Fibroblast of lung (primary cell): ENCODE measurements around the gene DMRTC2. TPM values are rescaled to one million over a fixed set of nuclear protein-coding genes. Genes with fewer than 3 reads are reported as not detected.

ENCODE experiments used
- DNase-seq, 2 donors: peaks; one replicate each; pipeline versions ENCODE4 v3.0.0 to v3.0.0-alpha.2; 2010; ENCODE audit warnings: low read depth in 2 of 2
- H2AFZ ChIP-seq: 2 replicates; pipeline ENCODE4 v1.5.1; 2012; ENCODE audit warnings: low read length, control low read depth, inconsistent platforms
- H3K27ac ChIP-seq: 2 replicates; pipeline ENCODE4 v1.5.1; 2011; ENCODE audit warnings: low read length, control low read depth; ENCODE audit not compliant: insufficient read depth
- H3K27me3 ChIP-seq: 2 replicates; pipeline ENCODE4 v1.5.1; 2011; ENCODE audit warnings: mild to moderate bottlenecking, low read length; ENCODE audit not compliant: control insufficient read depth, insufficient read depth
- H3K36me3 ChIP-seq: 2 replicates; pipeline ENCODE4 v1.5.1; 2011; ENCODE audit warnings: low read length; ENCODE audit not compliant: control insufficient read depth, insufficient read depth
- H3K4me1 ChIP-seq: 2 replicates; pipeline ENCODE4 v1.5.1; 2011; ENCODE audit warnings: low read length; ENCODE audit not compliant: control insufficient read depth, insufficient read depth; ENCODE audit errors: extremely low read depth
- H3K4me2 ChIP-seq: 2 replicates; pipeline ENCODE4 v1.5.1; 2011; ENCODE audit warnings: low read length, control low read depth; ENCODE audit not compliant: insufficient read depth; ENCODE audit errors: extremely low read depth
- H3K4me3 ChIP-seq, 4 experiments: fragments of 200-600 bp in 1 of 4; sonication (generic) in 1 of 4; replicated peaks in 1 of 4; 2 replicates each; pipeline ENCODE4 v1.5.1; 2011 to 2016; ENCODE audit warnings: low read length in 4 of 4, low read depth in 3 of 4, mild to moderate bottlenecking in 3 of 4, control low read depth in 2 of 4, inconsistent platforms in 1 of 4, mixed read lengths in 1 of 4; ENCODE audit not compliant: insufficient read depth in 1 of 4; ENCODE audit errors: control extremely low read depth in 1 of 4
- H3K79me2 ChIP-seq: 2 replicates; pipeline ENCODE4 v1.5.1; 2012; ENCODE audit warnings: mild to moderate bottlenecking, low read length, inconsistent platforms; ENCODE audit not compliant: control insufficient read depth, insufficient read depth
- H3K9ac ChIP-seq: 2 replicates; pipeline ENCODE4 v1.5.1; 2011; ENCODE audit warnings: mild to moderate bottlenecking, low read length, control low read depth; ENCODE audit not compliant: insufficient read depth
- H3K9me3 ChIP-seq: 2 replicates; pipeline ENCODE4 v1.5.1; 2012; ENCODE audit warnings: low read depth, low read length; ENCODE audit not compliant: control insufficient read depth, insufficient read depth
- H4K20me1 ChIP-seq: 2 replicates; pipeline ENCODE4 v1.5.1; 2011; ENCODE audit warnings: low read length; ENCODE audit not compliant: control insufficient read depth, insufficient read depth; ENCODE audit errors: extremely low read depth
- CTCF ChIP-seq, 2 donors: IDR thresholded peaks in 1 of 2; conservative IDR thresholded peaks in 1 of 2; 1 replicate in 1 of 2; 2 replicates in 1 of 2; pipeline ENCODE4 v1.5.1; 2011 to 2012; ENCODE audit warnings: low read length in 2 of 2, control low read depth in 1 of 2, inconsistent platforms in 1 of 2, low read depth in 1 of 2, mild to moderate bottlenecking in 1 of 2
- EZH2 ChIP-seq: IDR thresholded peaks from 2 replicates; pipeline ENCODE4 v1.5.1; 2012; ENCODE audit warnings: low read length, control low read depth, mild to moderate bottlenecking; ENCODE audit errors: missing control alignments
- polyA plus RNA-seq, 2 donors: library from polyadenylated mRNA; depleted of rRNA in 1 of 2; stranded (reverse) in 1 of 2; unstranded in 1 of 2; fragments of >200 nt; gene quantifications; 2 replicates each; pipeline ENCODE4 v1.2.1, GENCODE V29; 2011 to 2012; ENCODE audit warnings: missing spikeins in 1 of 2
- total RNA-seq: library from RNA; depleted of rRNA; stranded (reverse); fragments of >200 nt; gene quantifications from 2 replicates; pipeline ENCODE4 v1.2.1, GENCODE V29; 2014

DMRTC2 gene
- total and polyA plus RNA-seq, 2 donors (not counting 1 experiment from before 2014, with no cell fraction given): not detected

GRCh38 chr19:41877916-41878905 lies 33.4 kb downstream of the DMRTC2 start:
- no peak for DNase-seq
- Histone ChIP-seq H3K36me3 (no peaks in the 10 kb centered on the region), H3K4me2 (no peak overlapping the region), H3K9ac (no peak overlapping the region), H3K27ac (no peak overlapping the region), H2AFZ (no peak overlapping the region), H3K79me2 (no peaks in the 10 kb centered on the region), H3K9me3 (no peaks in the 10 kb centered on the region), H3K4me3 (no peak overlapping the region), H4K20me1 (no peaks in the 10 kb centered on the region), H3K27me3 (peaks cover 4% of the 10 kb centered on the region), H3K4me1 (no peaks in the 10 kb centered on the region)
- no peak for TF ChIP-seq CTCF (conservative IDR thresholded peaks at IDR 0.05 in 1 of 2, IDR thresholded peaks at IDR 0.05 in 1 of 2; ENCODE audit: low read depth in 1 of 2, low read length in 2 of 2)
- no peak for TF ChIP-seq EZH2

DNA sequence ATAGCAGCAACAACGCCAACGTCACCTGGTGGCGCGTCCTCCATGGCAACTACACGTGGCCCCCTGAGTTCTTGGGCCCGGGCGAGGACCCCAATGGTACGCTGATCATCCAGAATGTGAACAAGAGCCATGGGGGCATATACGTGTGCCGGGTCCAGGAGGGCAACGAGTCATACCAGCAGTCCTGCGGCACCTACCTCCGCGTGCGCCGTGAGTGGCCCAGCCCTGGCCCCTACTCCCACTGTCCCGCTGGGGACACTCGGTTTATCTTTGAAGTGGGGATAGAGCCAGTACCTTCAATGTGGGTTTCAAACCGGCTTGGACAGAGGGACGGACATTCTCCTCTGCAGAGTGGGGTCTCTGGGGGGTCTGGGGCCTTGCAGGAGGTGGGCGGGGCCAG lies 34.2 kb downstream of the DMRTC2 start:
- H2AFZ ChIP-seq: no peak overlapping the region
- no peak overlapping the region for H3K4me3 ChIP-seq
- no peaks in the 10 kb centered on the region for H3K36me3 ChIP-seq
- H3K4me1 ChIP-seq: no peaks in the 10 kb centered on the region
- H3K9me3 ChIP-seq: no peaks in the 10 kb centered on the region
- no peaks in the 10 kb centered on the region for H3K79me2 ChIP-seq
- TF ChIP-seq CTCF (conservative IDR thresholded peaks at IDR 0.05 in 1 of 2, IDR thresholded peaks at IDR 0.05 in 1 of 2; ENCODE audit: low read depth in 1 of 2, low read length in 2 of 2) (no peak), EZH2 (no peak)
- no peak overlapping the region for H3K4me2 ChIP-seq
- no peak overlapping the region for H3K9ac ChIP-seq
- DNase-seq: no peak
- H3K27ac ChIP-seq: no peak overlapping the region
- no peaks in the 10 kb centered on the region for H4K20me1 ChIP-seq
- H3K27me3 ChIP-seq: peaks cover 4% of the 10 kb centered on the region

GRCh38 chr19:41879670-41880328 lies 35.0 kb downstream of the DMRTC2 start:
- DNase-seq: no peak

More at GRCh38 chr19:41879670-41880328, 35.0 kb downstream of the DMRTC2 start:
- no peaks in the 10 kb centered on the region for H4K20me1 ChIP-seq
- peaks cover 1% of the 10 kb centered on the region for H3K4me1 ChIP-seq
- no peak overlapping the region for H3K27ac ChIP-seq
- no peak overlapping the region for H3K4me2 ChIP-seq
- no peaks in the 10 kb centered on the region for H3K9me3 ChIP-seq
- H3K4me3 ChIP-seq: no peak overlapping the region
- no peak overlapping the region for H2AFZ ChIP-seq
- H3K27me3 ChIP-seq: peaks cover 4% of the 10 kb centered on the region
- H3K9ac ChIP-seq: no peak overlapping the region
- H3K79me2 ChIP-seq: peaks cover 6% of the 10 kb centered on the region
- H3K36me3 ChIP-seq: no peaks in the 10 kb centered on the region
- TF ChIP-seq CTCF (conservative IDR thresholded peaks at IDR 0.05 in 1 of 2, IDR thresholded peaks at IDR 0.05 in 1 of 2; ENCODE audit: low read depth in 1 of 2, low read length in 2 of 2): no peak
- no peak for TF ChIP-seq EZH2
